Osteoblast (primary cell): ENCODE data around the gene PHF20. TPM values are rescaled to one million over a fixed set of nuclear protein-coding genes. Genes with fewer than 3 reads are reported as not detected.
A peak's percentile ranks its signal among the peaks of the same experiment; 100 is the strongest.
"Not testable (repeated sequence)": the region's sequence is repeated elsewhere in the genome, so short reads cannot be mapped to it uniquely, and the experiment has no call there.

Experiments used
- DNase-seq: peaks from one replicate; pipeline ENCODE4 v3.0.0; 2011; ENCODE audit warnings: low spot score, mixed read lengths; ENCODE audit not compliant: insufficient read length; ENCODE audit errors: missing footprints
- H2AFZ ChIP-seq: 2 replicates; pipeline ENCODE4 v1.6.0; 2011; ENCODE audit warnings: mild to moderate bottlenecking, low read length
- H3K27ac ChIP-seq: 2 replicates; pipeline ENCODE4 v1.5.1; 2011; ENCODE audit warnings: mild to moderate bottlenecking, low read depth, low read length, moderate library complexity
- H3K27me3 ChIP-seq: 2 replicates; pipeline ENCODE4 v1.6.0; 2012; ENCODE audit warnings: mild to moderate bottlenecking, control low read depth, inconsistent platforms, low read length, moderate library complexity; ENCODE audit not compliant: insufficient read depth
- H3K36me3 ChIP-seq: 2 replicates; pipeline ENCODE4 v1.5.1; 2011; ENCODE audit warnings: mild to moderate bottlenecking, low read length, control low read depth, moderate library complexity; ENCODE audit not compliant: insufficient read depth
- H3K4me1 ChIP-seq: 2 replicates; pipeline ENCODE4 v1.5.1; 2011; ENCODE audit warnings: mild to moderate bottlenecking, low read length, control low read depth, moderate library complexity; ENCODE audit not compliant: insufficient read depth
- H3K4me2 ChIP-seq: 2 replicates; pipeline ENCODE4 v1.6.0; 2011; ENCODE audit warnings: mild to moderate bottlenecking, low read length; ENCODE audit not compliant: insufficient read depth
- H3K4me3 ChIP-seq: fragments of 200-600 bp; sonication (generic); 3 replicates; pipeline ENCODE4 v1.5.1; 2012; ENCODE audit warnings: mild to moderate bottlenecking, low read length, inconsistent platforms; ENCODE audit not compliant: insufficient read depth
- H3K79me2 ChIP-seq: 2 replicates; pipeline ENCODE4 v1.6.0; 2012; ENCODE audit warnings: mild to moderate bottlenecking, low read length, control low read depth, inconsistent platforms; ENCODE audit not compliant: insufficient read depth
- H3K9me3 ChIP-seq: 2 replicates; pipeline ENCODE4 v1.5.1; 2011; ENCODE audit warnings: low read depth, low read length, control low read depth
- H4K20me1 ChIP-seq: 2 replicates; pipeline ENCODE4 v1.6.0; 2012; ENCODE audit warnings: mild to moderate bottlenecking, low read length, control low read depth; ENCODE audit not compliant: insufficient read depth
- total RNA-seq: library from RNA; depleted of rRNA; stranded (reverse); fragments of >200 nt; gene quantifications from 2 replicates; pipeline ENCODE4 v1.2.3, GENCODE V29; 2012
- TF ChIP-seq, protein P1 (sequence below): IDR thresholded peaks from 2 replicates; pipeline ENCODE4 v1.5.1; 2011; ENCODE audit warnings: mild to moderate bottlenecking, low read depth, low read length, moderate library complexity; ENCODE audit errors: extremely low read depth

Gene PHF20
- total RNA-seq, 1 donor = 39.1 TPM

DNA sequence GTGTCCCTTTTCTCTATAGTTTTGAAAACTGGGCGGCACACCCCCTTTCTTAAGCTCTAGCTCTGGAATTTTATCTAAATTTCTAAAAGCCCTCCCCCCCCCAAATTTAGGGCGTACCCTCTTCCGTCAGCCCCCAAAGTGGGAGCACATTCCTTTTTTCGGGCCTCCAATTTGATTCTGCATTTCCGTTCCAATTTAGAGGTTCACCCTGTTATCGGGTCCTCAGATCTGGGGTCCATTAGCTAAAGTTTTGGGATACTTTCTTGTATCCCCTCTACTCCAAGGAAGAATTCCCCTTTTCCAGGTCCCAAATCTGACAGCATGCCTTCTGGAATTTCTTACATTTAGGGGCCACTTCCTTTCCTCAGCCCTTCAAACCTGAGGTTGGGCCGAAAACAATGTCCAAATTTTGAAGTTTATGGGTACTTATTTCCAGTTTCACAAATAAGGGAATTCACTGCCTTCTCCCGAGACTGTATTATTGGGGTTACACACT is 796 bp downstream of the PHF20 start:
- Histone ChIP-seq H3K4me2 (peak overlapping the region; percentile 80), H2AFZ (no peak overlapping the region), H3K27me3 (no peaks in the 10 kb centered on the region), H3K36me3 (peaks cover 10% of the 10 kb centered on the region), H4K20me1 (no peaks in the 10 kb centered on the region), H3K79me2 (peaks cover 54% of the 10 kb centered on the region), H3K27ac (peak overlapping the region; percentile 93), H3K4me3 (peak overlapping the region; percentile 83), H3K4me1 (peaks cover 37% of the 10 kb centered on the region), H3K9me3 (no peaks in the 10 kb centered on the region)
- peak; percentile 41 for DNase-seq
- TF ChIP-seq, protein P1, sequence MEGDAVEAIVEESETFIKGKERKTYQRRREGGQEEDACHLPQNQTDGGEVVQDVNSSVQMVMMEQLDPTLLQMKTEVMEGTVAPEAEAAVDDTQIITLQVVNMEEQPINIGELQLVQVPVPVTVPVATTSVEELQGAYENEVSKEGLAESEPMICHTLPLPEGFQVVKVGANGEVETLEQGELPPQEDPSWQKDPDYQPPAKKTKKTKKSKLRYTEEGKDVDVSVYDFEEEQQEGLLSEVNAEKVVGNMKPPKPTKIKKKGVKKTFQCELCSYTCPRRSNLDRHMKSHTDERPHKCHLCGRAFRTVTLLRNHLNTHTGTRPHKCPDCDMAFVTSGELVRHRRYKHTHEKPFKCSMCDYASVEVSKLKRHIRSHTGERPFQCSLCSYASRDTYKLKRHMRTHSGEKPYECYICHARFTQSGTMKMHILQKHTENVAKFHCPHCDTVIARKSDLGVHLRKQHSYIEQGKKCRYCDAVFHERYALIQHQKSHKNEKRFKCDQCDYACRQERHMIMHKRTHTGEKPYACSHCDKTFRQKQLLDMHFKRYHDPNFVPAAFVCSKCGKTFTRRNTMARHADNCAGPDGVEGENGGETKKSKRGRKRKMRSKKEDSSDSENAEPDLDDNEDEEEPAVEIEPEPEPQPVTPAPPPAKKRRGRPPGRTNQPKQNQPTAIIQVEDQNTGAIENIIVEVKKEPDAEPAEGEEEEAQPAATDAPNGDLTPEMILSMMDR = no peak

DNA sequence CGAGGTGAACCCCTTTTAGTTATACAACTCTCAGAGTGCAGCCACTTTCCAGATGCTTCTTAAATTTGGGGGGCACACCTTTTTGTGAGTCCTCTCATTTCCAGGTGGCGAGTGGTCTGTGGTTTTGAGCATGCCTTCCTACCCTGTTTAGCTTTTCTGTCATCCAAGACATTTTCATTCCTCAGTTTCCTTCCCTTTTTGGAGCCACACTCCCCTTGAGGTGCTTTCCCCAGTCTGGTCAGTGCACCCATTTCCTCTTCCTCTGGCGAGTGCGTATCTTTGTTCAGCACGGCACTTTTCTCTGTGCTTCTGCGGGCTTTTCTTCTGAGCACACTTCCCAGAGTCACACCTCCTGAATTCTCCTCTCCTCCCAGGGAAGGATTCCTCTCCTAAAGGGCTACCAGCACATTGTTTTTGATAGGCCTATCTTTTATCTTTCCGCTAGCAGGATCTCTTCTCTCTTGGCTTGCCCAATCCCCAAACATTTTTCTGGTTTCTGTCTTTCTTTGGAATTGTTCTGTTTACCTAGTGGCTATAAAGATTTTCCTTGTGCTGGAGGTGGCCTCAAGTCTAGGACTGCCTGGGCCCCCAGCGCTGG is 1.4 kb downstream of the PHF20 start:
- H3K79me2 ChIP-seq = peaks cover 61% of the 10 kb centered on the region
- H2AFZ ChIP-seq = no peak overlapping the region
- peak; percentile 49 for DNase-seq
- H4K20me1 ChIP-seq = no peaks in the 10 kb centered on the region
- peak overlapping the region; percentile 80 for H3K4me2 ChIP-seq
- peaks cover 10% of the 10 kb centered on the region for H3K36me3 ChIP-seq
- H3K4me3 ChIP-seq = peak overlapping the region; percentile 83
- H3K27me3 ChIP-seq = no peaks in the 10 kb centered on the region
- TF ChIP-seq, protein P1 = no peak
- peak overlapping the region; percentile 93 for H3K27ac ChIP-seq
- peaks cover 31% of the 10 kb centered on the region for H3K4me1 ChIP-seq
- H3K9me3 ChIP-seq = no peaks in the 10 kb centered on the region

DNA sequence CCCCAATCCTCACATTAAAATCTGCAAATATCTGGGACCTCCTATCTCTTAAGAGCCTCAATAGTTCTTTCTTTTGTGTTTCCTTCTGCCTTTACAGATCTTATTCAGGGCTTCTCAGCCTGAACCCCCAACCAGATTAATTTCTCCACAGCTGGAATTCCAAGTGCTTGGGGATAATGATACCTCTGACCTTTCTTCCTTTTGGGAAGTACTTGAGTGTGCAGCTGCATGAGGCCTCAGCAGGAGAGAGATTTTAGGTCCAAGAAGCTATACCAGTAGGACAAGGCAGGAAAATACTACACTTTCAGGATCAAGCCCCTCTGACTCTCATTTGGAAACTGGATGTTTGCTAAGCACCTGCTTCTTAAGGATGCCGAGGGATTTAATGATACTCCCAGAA is 2.6 kb downstream of the PHF20 start:
- no peaks in the 10 kb centered on the region for H3K27me3 ChIP-seq
- no peak for DNase-seq
- H4K20me1 ChIP-seq = no peaks in the 10 kb centered on the region
- no peaks in the 10 kb centered on the region for H3K9me3 ChIP-seq
- H2AFZ ChIP-seq = no peak overlapping the region
- no peak overlapping the region for H3K4me3 ChIP-seq
- H3K4me2 ChIP-seq = no peak overlapping the region
- H3K36me3 ChIP-seq = peaks cover 10% of the 10 kb centered on the region
- no peak overlapping the region for H3K27ac ChIP-seq
- H3K79me2 ChIP-seq = peaks cover 72% of the 10 kb centered on the region
- TF ChIP-seq, protein P1 = no peak
- H3K4me1 ChIP-seq = peaks cover 21% of the 10 kb centered on the region

DNA sequence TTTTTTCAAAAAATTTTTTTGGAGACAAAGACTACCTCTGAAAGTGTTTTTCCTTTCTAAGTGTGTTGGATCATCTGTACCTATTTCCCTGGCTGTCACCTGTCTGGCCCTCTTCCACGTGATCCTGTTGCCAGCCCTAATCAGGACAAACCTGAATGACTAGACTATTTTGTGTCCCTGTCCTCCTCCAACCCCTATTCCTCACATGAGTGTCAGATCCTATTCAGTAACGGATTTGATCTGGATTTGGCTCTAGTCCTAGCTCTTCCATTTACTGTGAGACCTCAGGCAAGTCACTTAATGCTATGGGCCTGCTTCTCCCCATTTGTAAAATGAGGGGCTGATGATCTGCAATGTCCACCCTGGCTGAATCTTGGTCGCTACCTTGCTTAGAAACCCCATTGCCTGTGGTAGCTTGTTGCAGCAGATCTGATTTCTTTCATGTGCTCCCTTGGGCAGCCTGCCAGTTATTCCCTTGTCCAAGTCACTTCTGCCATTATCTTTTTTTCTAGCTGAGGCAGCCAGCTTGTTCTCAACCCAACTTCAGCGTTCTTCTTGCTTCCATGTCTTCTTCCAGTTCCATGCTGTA is 4.8 kb downstream of the PHF20 start:
- DNase-seq = no peak
- H3K4me2 ChIP-seq = no peak overlapping the region
- H3K4me3 ChIP-seq = no peak overlapping the region
- H3K27me3 ChIP-seq = no peaks in the 10 kb centered on the region
- H3K9me3 ChIP-seq = no peaks in the 10 kb centered on the region
- no peak overlapping the region for H3K27ac ChIP-seq
- TF ChIP-seq, protein P1 = no peak
- H3K36me3 ChIP-seq = peaks cover 10% of the 10 kb centered on the region
- peaks cover 13% of the 10 kb centered on the region for H3K4me1 ChIP-seq
- no peak overlapping the region for H2AFZ ChIP-seq
- H4K20me1 ChIP-seq = no peaks in the 10 kb centered on the region
- H3K79me2 ChIP-seq = peaks cover 93% of the 10 kb centered on the region

DNA sequence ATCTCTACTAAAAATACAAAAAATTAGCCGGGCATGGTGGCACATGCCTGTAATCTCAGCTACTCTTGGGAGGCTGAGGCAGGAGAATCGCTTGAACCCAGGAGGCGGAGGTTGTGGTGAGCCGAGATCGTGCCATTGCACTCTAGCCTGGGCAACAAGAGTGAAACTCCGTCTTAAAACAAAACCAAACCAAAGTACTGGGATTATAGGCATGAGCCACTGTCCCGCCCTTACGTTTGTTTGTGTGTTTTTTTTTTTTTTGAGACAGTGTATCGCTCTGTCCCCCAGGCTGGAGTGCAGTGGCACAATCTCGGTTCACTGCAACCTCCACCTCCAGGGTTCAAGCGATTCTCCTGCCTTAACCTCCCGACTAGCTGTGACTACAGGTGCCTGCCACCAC is 12.0 kb downstream of the PHF20 start:
- DNase-seq, H3K36me3 ChIP-seq, H3K4me1 ChIP-seq, H3K4me2 ChIP-seq, H2AFZ ChIP-seq, H3K27me3 ChIP-seq, H3K27ac ChIP-seq, H4K20me1 ChIP-seq, H3K4me3 ChIP-seq, H3K9me3 ChIP-seq: not testable (repeated sequence)
- peaks cover 88% of the 10 kb centered on the region for H3K79me2 ChIP-seq

DNA sequence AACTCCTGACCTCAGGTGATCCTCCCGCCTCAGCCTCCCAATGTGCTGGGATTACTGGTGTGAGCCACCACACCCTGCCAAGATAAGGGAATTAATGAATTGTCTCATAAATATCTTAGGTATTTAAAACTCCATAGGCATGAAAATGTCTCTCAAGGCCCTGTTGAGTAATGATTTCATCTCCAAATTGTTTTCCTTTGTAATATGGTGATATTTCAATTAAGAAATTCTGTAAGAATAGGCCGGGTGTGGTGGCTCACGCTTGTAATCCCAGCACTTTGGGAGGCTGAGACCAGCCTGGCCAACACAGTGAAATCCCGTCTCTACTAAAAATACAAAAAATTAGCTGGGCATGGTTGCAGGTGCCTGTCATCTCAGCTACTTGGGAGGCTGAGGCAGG is 13.7 kb downstream of the PHF20 start:
- not testable (repeated sequence) for H3K27ac ChIP-seq, H3K9me3 ChIP-seq, H3K4me2 ChIP-seq, DNase-seq, H3K4me1 ChIP-seq, H2AFZ ChIP-seq, H4K20me1 ChIP-seq, H3K27me3 ChIP-seq, H3K4me3 ChIP-seq, H3K36me3 ChIP-seq
- H3K79me2 ChIP-seq = peaks cover 84% of the 10 kb centered on the region
